Measurements from ENCODE around the gene GPR84.
A peak's percentile ranks its signal among the peaks of the same experiment; 100 is the strongest.

GPR84 gene

DNA sequence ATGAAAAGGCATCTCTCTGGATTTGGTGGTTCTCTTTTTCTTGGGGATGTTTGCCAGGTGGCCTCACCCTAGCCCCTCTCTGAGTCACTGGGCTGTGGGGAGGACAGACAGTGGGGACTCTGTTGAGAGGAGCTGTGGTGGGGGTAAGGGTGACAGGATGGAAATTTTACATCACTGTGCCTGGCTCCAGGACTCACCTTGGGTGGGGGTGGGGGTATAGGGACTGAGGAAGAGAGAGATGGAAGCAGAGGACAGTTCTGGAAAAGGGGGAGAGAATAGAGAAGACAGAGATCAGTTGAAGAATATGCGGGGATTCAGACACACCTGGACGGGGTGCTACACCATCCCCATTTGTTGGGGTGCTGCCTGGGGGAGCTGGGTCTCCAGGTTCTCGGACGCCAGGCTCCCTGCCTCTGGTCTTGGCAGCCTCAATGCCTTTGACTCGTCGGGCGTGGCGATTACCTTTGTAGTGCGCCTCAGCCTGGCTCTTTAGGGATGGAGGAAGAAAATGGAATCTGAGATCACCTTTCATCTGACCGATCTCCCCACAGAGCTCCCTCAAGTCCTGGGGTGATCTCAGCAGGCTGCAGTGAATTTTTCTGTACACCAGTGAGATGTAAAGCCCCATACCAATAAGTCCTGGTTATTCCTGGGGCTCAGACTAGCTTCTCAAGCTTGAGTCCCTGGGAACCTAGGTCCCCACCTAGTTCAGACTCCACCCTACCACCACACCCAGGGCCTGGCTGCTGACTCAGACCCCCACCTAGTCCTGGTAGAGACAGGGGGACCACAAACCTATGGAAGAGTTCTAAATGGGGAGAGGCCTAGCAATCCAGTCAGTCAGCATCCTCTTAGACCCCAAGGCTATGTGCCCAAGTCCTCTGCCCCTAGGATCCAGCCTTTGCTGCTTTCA is 9.6 kb upstream of the GPR84 start:
- DNase-seq: no peak

DNA sequence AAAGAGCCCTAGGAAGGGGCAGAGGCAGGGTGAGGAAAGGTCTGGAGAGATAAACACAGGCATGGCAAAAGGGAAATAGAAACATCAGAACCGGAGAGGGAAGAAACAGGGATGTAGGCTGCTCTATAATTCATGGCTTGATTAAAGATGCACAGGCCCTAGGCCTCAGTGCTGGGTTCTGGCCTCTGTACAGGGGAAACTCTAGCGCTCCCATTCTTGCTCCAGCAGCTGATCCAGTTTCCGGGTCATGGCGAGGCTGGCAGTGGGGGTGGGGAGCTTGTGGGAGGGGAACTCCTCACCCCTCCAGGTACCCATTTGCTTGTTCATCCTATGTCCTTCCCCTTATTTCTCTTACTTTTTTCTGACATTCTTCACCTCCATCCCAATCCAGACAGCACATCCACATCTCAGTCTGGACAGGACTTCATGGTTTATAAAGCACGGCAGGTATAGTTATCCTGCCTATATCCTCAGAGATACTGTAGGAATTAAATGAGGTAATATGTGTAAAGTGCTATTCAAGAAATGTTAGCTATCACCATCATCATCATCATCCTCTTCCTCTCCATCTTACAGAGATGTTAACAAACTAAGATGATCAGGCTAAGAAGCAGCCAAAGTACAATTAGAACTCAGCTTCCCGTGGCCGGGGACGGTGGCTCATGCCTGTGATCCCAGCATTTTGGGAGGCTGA is 8.0 kb upstream of the GPR84 start:
- DNase-seq: no peak

DNA sequence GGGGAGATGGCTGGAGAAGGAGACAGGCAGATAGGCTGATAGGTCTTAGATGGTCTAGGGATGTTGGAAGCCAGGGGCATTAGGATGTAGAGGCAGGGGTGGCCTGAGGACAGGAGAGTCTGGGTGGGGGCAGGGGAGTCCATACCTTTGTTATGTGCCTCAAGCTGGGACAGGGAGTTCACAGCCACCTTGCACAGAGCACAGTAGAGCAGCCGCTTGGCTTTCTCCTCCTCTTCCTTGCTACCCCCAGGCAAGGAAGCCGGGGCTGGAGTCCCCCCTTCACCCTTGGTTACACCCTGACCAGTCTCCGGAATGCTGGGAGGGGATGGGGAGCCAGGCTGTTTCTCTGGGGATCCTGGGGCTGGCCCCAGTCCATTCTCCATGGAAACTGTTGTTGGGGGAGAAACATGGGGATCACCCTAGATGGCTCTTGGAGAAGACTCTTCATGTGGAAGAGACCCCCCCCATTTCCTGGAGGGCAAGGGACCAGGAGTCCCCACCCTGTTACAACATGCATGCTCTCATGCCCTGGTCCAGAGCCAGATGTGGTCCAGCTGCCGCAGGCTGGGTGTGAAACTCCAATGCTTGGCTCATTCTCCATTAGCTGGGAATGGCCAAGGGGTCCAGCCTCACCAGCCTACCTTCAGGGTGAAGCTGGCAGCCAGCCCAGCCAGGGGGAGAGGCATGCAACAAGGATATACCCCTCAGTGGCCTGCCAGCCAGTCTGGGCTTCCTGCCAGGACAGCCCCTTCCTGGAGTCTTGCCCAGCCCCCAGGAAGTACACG is 7.2 kb upstream of the GPR84 start:
- no peak for DNase-seq

DNA sequence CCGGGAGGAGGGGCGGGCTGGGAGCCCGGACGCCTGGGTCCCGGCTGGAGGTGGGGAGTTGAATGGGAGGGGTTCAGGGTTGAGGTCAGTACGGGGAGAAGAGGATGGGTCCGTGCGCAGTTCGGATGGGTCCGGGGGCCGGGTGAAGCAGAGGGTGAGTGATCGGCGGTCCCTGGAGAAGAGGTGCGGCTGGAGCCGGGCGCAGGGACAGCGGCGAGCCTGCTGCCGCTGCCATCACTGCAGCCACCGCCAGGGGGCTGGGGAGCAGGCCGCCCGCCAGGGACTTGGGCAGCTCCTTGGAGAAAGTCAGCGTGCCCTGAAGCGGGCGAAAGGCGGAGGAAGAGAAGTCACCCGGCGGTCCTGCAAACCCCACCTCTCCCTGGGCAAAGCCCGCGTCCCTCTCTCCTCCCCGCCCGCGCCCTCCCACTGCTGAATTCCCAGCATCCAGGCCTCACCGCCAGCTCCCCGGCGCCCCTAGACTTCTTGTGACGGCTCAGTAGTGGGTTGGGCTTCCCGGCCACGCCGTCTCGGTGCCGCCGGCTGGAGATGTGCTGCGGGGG is 6.0 kb upstream of the GPR84 start:
- DNase-seq: peak; percentile 96

DNA sequence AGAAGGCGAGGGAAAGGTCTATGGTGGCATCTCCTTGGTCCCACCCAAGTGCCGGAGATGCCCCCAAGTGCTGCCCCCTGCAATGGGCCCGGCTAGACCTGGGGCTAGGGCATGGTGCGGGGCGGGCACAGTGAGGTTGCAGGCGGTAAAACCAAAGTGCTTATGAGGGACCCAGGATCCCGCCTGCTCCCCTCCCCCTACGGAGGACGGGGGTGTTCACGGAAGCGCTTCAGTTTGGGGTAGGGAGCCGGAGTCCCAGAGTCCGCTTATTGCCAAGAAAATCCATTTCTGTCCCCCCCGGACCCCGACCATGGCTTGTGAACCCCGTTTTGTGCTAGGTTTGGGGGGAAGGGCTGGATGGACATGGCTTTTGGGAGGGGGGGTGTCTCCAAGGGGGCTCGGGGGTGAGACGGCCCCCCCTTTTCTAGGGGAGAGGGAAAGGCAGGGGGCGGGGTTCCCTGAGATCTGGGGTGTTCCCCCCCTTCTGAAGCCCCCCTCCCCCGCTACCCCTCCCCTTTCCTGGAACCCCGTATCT is 5.4 kb upstream of the GPR84 start:
- no peak for DNase-seq

DNA sequence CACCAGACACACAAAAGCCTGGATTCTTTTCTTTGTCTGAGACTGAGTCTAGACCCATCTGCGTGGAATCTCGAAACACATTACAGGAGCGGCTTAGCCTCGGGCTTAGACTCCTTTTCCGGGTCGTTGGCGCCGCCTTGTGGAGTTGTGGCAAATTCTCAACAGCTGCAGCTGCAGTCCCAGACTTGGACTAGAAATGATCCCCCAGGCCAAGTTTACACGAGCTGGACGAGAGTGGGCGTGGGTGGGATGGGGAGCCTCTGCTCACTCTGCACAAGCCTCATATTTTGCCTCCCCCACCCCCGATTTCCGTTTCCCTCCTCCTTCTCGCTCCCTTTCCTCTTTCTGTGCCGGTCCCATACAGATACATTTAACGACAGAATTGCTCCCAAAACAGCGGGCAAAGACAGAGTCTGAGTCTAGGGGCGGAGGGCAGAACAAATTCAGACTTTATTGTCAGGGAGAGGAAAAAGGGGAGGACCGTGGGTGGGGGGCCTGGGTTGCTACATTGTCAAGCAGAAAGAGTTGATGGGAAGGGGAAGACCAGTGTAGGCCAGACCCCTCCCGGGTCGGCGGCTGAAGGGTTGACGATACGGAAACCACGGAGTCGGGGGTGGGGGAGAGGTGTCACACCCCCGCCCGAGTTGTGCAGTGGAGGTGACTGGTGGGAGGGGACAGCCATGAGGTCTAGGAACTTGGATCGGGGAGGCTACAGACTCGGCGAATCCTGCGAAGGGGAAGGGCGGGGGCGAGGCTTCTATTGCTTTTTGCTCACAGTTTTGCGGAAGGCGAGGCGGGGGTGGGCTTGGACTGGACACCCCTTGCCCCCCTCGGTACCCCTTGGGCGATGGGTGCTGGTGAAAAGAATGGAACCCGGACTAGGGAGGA is 4.7 kb upstream of the GPR84 start:
- peak; percentile 96 for DNase-seq

DNA sequence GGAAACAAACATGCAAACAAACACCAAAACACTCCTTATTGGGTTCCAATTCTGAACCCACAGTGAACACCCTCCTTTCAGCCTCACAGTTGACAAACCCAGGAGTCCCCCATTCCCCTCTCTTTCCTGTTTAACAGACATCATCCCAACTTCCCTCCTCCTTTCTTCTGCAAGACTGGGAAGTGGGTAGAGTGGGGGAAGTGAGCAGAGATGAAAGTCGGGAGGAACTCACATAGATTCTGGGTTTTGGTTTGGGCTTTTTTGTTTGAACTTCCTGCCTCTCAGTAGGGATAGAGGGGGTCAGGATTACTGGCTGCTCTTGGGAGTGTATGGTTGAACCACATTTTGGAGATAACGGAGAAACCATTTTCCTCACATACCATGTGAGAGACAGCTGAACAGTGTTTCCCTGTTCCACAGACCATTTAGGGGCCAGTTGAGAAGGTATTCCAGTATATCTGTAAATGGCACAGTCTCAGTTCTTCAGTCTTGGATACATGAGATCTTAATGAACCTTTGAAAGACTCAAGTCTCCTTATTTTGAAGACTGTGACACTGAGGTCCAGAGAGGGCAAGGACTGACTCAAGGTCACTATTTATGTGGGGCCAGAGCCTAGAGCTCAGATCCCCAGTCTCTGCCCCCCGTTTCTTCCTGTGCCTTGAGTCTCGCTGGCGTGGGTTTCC is 3.9 kb upstream of the GPR84 start:
- DNase-seq: no peak

DNA sequence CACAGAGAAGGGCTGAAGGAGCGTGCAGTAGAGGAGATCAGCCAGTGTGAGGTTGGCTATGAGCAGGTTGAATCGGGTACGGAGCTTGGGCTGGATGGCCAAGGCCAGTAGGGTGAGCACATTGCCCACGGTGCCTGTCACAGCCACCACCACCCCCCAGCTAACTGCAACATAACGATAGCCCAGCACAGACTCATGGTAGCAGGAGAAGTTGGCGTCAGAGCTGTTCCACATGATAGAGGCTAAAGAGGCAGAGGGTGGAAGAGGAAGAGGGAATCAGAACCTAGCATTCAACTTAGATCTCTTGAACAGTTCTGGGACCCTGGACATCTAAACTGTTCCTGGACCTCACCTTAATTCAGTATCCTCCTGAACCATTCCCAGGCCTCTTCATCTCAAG is 668 bp downstream of the GPR84 start:
- DNase-seq: no peak

DNA sequence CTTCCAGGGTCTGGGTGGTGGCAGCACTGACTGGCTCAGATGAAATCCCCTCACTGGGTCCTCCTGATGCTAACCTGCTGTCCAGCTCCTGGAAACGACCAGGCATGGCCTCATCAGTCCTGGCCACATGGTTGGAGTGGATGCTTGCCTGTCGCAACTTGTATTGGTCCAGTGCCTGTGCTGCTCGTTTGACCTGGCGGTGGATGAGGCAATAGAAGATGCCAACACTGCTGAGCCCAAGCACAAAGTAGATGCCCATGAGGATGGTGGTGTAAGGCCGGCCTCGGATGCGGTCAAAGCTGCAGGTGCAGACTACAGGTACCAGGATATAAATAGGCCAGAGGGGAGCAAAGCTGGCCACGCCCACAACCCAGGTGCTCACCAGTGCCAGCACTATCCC is 1.2 kb downstream of the GPR84 start:
- no peak for DNase-seq

DNA sequence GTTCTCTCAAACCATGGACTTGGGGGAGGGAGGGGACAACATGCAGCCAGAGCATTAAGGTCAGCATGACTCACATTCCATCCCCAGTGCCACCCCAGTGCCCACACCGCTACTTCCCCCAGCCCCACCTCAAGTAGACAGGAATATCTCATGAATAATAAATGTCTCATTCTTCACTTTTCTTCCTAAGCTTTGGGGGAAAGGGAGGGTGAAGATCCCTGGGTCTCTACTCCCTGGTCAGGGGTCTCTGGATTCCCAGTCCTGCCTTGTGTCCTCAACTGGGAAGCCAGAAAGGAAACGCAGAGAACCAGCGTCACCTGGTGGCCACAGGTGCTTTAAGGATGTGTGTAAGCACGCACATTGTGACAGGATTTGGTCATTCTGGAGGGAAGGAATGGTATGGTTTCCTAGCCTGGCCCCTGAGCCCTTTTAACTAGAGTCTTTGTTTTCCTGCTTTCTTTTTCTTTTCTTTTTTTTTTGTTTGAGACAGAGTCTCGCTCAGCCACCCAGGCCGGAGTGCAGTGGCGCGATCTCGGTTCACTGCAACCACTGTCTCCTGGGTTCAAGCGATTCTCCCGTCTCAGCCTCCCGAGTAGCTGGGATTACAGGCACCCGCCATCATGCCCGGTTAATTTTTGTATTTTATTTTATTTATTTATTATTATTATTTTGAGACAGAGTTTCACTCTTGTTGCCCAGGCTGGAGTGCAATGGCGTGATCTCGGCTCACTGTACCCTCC is 3.4 kb downstream of the GPR84 start:
- DNase-seq: peak; percentile 97

DNA sequence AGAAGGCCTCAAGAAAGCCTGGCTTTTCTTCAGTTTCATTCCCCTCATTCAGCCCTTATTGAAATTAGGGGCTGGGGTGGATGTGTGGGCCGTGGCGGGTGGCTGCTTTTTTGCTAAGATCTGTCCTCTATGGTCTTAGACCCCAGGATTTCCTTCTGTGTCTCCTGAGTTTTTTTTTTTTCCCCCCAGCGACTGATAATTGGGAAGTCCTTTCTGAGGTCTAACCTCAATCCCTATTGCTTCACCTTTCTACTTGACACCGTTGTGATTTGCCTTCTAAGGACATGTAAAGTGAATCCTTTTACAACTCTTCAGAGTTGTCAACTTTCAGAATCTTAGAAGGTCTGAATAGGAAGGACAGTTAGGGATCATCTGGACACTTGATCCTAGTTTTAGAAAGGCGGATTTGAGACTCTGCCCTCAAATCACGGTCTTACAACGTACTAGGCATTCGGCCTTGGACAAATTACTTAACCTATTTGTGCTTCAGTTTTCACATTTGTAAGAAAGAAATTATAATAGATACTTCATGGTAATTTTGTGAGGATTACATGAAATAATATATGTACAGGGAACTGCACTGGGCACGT is 4.4 kb downstream of the GPR84 start:
- DNase-seq: no peak

DNA sequence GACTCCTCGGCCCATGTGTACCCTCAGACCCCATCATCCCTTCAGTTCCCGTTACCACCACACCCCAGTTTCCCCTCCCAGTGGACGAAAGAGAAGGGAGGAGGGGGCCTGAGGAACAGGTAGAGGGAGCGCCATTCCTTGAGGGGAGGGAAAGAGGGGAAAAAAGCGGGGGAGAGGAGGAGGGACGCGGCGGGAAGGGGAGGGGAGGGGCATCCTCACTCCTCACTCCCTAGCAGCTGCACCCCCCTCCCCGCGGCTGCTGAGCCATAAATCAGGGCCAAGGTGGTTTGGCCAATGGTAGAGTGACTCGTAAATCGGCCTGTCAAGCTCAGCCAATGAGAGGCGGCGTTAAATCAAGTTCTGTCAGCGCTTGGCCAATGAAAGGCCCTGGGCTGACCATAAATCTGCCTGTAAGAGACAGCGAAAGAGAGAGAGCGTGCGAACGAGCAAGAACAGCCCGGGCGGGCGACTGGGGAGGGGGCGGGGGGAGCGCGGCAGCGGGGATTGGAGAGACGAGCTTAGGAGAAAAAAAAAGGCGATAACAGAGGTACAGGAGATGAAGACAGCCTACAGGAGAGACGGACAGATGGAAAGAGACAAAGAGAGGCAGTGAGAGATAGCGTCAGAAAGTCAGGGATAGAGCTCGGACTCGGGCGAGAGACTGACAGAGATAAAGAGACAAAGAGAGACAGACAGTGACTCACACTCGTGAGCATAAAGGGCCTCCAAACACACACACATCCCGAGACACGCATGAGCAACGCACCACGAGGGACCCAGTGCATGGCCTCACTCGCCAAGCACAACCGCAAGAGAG is 5.1 kb downstream of the GPR84 start:
- DNase-seq: peak; percentile 100

DNA sequence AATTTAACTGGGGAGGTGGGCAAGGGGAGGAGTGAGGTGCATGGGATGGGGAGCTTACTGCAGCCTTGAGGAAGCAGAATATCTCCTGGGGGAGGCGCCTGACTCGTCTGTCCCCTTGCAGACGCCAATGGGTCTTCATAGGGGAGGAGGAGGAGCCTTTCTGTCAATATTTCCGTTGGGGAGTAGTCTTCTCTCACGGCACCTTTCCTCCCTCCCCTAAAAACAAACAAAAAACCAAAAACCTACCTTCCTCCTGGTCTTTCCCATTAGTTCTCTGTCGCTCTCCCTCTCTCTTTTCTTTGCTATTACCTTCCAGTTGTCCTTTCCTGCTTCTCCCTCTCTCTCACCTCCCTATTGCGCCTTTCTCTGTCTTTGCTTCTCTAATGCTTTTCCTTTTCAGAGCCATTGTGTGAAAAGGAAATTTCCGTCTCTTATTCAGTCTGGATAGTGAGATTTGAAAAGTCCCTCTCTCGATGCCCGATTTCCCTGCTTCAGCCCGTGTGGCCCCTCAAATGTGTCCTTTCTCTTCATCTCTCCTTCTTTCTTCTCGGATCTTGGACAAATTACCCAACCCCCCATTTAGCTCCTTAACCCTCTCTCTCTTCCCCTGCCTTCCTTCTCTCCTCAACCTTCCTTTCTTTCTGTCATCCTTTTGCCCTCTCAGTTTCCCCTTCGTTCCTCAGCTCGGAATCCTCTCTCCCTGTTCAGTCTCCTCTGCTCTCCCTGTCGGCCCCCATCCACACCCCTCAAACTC is 5.9 kb downstream of the GPR84 start:
- DNase-seq: no peak

DNA sequence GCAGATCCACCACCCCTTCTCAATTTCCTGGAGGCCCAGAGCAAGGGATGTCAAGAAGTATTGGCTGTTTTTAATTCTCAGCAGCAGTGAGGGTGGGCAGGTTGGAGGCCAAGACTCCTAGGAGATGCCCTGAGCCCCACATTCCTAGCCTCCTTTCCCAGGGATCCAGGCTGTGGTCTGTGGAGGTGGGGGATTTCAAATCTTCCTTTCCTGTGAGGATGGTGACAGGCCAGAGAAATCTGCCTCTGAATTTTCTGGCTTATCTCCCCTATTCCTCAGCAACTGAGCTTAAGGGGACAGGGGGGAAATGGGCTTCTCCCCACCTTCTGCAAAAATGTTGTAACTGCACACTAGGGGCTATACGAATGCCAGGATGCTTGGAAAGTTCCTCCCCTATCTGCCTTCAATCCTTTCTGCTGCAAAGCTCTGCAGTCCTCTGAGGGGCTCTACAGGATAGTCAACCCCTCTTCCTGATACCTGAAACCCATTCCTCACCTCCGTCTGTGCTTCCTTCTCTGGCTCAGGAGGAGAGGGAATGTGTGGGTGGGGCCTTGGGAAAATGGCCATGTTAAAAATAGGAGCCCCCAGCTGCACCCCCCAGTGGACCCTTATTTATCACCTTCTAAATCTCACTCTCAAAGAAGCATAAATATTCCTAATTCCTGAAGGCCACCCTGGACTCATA is 6.6 kb downstream of the GPR84 start:
- DNase-seq: no peak

DNA sequence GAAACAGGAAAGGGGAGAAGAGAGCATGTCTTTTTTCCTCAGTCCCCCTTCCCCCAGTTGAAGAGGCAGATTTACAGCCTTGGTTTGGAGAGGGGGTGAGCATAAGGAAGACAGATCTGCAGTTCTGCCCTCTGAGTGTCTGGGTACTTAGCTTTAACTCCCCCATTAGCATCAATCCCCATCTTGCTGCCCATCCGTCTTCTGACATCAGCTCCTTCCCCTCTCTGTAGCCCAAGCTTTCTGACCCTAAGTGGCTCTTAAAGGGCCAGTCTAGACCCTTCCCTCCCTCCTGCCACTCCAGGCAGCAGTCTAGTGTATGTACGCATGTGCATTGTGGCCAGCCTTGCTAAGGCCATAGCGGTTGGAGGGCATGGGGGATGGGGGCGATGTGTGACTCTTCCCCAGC is 7.3 kb downstream of the GPR84 start:
- peak; percentile 82 for DNase-seq

DNA sequence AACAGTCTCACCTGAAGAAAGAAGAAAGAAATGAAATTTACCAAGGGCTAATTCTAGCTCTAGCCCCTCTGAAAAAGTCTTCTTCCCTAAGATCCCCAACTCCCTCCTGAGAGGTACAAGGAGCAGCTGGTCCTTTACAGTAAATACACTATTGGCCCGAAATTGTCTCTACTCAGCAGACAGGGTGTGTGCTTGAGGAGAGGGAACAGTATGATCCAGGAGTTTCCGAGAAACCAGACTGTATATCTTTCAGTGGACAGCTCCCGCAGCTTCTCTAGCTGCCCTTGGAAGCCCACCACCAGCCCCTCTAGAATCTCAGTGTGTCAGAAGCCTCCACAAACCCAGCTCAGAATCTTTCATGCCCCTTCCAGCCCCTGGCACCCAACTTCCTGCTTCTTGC is 8.1 kb downstream of the GPR84 start:
- no peak for DNase-seq

DNA sequence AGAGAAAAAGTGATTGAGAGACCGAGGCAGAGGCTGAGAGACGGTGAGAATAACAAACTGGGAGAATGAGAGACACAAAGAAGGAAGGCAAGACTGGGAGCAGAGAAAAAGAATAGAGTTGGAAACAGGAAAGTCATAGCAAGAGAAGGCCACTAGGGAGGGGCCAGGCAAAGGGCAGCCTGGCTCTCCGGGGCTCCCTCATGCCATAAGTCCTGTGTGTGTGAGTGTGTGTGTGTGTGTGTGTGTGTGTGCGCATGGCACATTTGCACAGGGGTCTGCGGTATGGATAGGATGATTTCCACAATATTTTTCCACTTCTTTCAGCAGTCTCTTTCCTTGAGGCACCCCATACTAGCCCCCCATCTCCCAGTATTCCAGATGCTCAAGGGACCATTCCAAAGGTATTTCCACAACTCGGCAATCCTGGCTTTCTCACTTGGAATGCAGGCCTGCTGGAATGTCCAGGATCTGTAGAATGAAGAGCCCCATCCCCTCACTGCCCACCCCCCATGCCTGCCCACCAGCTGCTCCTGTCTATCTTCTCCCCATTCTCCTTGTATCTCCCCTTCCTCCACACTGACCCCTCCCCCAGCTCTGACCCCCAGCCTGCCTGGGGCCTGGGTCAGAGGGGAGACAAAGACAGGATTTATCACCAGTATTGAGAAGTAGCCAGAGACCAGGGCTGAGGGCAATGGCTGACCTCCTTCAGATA is 9.0 kb downstream of the GPR84 start:
- DNase-seq: peak; percentile 81

All from islet precursor cell (in vitro differentiated cells).